Fibroblast of mammary gland (primary cell): ENCODE results near the gene TMEM266.

Experiments used
- DNase-seq: peaks from one replicate; pipeline ENCODE4 v3.0.0-alpha.2; 2010; ENCODE audit warnings: low read depth
- H3K4me3 ChIP-seq: 2 replicates; pipeline ENCODE4 v1.5.1; 2011; ENCODE audit warnings: low read depth, mild to moderate bottlenecking, low read length, moderate library complexity; ENCODE audit not compliant: control insufficient read depth
- TF ChIP-seq, protein P1 (sequence below): conservative IDR thresholded peaks from 2 replicates; pipeline ENCODE4 v1.5.1; 2011; ENCODE audit warnings: low read depth, low read length, inconsistent platforms; ENCODE audit not compliant: control insufficient read depth, insufficient read depth

TMEM266 gene

DNA sequence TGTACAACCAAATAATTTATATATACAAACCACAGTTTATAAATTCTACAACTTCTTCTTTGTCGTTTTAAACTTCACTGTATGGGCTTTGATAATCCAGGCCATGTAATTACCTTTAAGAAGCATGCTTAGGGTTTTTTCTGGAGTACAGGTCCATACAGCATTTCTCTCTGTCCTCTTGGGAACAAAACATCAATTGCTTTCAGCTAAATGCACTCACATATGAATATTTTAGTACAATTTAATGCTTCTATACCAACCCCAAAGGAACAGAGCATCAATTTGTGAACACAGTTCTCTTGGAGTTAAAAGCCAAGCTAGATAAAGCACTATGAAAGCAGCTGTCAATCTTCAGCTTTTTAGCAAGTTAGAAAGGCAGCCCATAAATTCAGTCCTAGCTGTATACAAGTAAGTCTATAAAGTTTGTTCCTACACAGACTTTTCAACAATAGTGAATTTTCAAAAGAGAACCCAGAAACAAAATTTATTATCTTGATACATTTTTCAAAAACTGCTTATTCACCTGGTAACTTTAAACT lies 185.4 kb downstream of the TMEM266 start:
- no peak for DNase-seq
- TF ChIP-seq, protein P1, sequence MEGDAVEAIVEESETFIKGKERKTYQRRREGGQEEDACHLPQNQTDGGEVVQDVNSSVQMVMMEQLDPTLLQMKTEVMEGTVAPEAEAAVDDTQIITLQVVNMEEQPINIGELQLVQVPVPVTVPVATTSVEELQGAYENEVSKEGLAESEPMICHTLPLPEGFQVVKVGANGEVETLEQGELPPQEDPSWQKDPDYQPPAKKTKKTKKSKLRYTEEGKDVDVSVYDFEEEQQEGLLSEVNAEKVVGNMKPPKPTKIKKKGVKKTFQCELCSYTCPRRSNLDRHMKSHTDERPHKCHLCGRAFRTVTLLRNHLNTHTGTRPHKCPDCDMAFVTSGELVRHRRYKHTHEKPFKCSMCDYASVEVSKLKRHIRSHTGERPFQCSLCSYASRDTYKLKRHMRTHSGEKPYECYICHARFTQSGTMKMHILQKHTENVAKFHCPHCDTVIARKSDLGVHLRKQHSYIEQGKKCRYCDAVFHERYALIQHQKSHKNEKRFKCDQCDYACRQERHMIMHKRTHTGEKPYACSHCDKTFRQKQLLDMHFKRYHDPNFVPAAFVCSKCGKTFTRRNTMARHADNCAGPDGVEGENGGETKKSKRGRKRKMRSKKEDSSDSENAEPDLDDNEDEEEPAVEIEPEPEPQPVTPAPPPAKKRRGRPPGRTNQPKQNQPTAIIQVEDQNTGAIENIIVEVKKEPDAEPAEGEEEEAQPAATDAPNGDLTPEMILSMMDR = no peak
- H3K4me3 ChIP-seq = no peak overlapping the region

DNA sequence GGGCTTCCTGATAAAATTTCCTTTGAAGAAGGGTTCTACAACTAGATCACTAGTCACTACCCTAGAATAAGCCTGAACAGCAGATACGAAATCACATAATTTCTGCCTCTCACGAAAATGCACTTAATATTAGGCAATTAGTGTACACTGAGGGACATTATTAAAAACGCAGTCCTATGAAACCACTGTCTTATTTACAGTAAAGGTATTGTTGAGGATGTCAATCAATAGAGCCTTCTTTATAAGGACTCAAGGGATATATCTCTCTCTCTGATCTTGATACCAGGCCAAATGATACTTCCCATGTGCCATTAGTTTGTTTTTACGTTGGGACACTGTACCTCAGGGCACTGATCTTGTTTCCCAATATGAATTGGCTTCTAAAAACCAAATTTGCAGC lies 191.9 kb downstream of the TMEM266 start:
- no peak for DNase-seq
- TF ChIP-seq, protein P1 = no peak
- no peak overlapping the region for H3K4me3 ChIP-seq

DNA sequence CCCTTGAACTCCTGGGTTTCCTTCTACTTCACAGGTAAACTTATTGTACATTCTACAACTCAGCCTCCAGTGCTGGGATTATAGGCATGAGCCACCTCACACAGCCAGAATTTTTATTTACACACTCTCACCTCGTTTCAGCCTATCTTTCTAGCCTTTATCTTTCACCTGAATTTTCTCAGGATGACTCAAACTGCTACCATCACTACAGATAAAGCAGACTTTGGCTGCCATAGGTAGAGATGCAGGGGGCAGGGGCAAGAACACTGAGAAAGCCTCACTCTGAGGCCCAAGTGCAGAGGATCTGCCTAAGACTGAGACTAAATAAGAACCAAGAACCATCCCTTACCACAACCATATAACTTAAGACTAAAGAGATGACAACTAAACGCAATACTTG lies 192.5 kb downstream of the TMEM266 start:
- H3K4me3 ChIP-seq = no peak overlapping the region
- TF ChIP-seq, protein P1 = no peak
- no peak for DNase-seq

DNA sequence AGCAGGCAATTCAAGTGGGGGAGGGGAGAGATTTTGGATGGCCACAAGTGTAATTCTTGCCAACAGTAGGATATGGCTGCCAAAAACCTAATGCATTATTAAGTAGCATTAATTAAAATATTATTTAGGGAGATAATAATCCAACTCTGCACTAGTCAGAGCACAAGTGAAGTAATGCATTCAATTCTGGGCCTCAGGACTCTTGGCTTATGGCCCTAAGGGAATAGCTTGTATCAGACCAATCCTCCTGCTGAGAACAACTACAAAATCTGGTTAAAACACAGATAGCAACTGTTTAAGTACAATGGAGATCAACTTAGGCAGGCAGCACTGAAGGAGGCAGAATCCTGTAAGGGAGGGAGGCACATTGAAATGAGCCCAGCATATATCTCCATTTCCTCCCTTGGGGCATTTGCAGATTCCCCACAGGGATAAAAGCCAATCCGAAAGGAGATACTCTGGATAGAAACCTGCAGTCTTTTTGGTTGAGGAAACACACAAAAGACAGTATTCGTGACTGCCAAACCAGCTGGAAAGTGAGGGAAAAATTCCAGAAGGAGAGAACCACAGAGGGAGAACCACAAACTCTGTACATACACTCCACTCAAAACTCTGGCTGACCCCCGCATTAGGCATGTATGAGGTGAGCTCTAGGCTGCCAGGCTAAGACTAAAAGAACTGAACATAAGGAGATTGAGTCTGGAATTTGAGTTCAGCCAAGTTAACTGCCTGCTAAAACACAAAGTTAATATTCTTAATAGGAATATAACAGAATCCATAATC lies 194.1 kb downstream of the TMEM266 start:
- TF ChIP-seq, protein P1 = no peak
- DNase-seq = no peak
- no peak overlapping the region for H3K4me3 ChIP-seq
